ENCODE results near the gene SYPL1. TPM values are rescaled to one million over a fixed set of nuclear protein-coding genes. Genes with fewer than 3 reads are reported as not detected.

The SYPL1 gene
- total and polyA plus RNA-seq, 12 donors, result 25.0 to 107 (median 80.7) TPM

- peak; percentile 91 to 98 (median 97) for DNase-seq
- 17 to 27% (median 19%) methylated on average over 7 to 14 of the region's 14 CpGs for WGBS, 4 donors
- Histone ChIP-seq H3K4me3 (peak overlapping the region in 2 of 4 donors; percentile 9 to 43), H3K27ac (peak overlapping the region; percentile 82 to 93 (median 89)), H3K9me3 (replicated peaks in 1 of 3) (no peaks in the 10 kb centered on the region), H3K4me1 (replicated peaks in 1 of 2) (peaks cover 20 to 22% of the 10 kb centered on the region in 2 donors), H3K36me3 (replicated peaks in 1 of 2) (no peaks in the 10 kb centered on the region), H3K27me3 (no peaks in the 10 kb centered on the region)
- intact Hi-C loops (cut with DNase I), result loop anchor here in 1 of 2 donors (5.0 kb wide), 1 partner anchor 47 kb away; the partner anchor contains the start of gene SYPL1
- TF ChIP-seq CTCF (IDR thresholded peaks at IDR 0.05) (peak in 2 of 6 experiments; percentile 4 to 34), POLR2A (IDR thresholded peaks at IDR 0.05) (peak in 1 of 2 donors; percentile 72)
Observed at GRCh38 chr7:106064771-106065574, 47.1 kb downstream of the SYPL1 start.

GRCh38 chr7:106064316-106064715 lies 47.8 kb downstream of the SYPL1 start:
- H3K27ac ChIP-seq, result peak overlapping the region; percentile 44 to 93 (median 89)
- no peak overlapping the region for H3K4me3 ChIP-seq
- peak in 1 of 7 donors; percentile 48 for DNase-seq
- H3K27me3 ChIP-seq, result no peaks in the 10 kb centered on the region
- H3K4me1 ChIP-seq (replicated peaks in 1 of 2), result peaks cover 18 to 22% of the 10 kb centered on the region in 2 donors
- H3K9me3 ChIP-seq (replicated peaks in 1 of 3), result no peaks in the 10 kb centered on the region
- H3K36me3 ChIP-seq (replicated peaks in 1 of 2), result no peaks in the 10 kb centered on the region
- intact Hi-C loops (cut with DNase I), result no loop called here
- WGBS, 4 donors, result 44 to 78% (median 70%) methylated on average over 4 to 8 of the region's 8 CpGs
- no peak for TF ChIP-seq CTCF (IDR thresholded peaks at IDR 0.05)
- no peak for TF ChIP-seq POLR2A (IDR thresholded peaks at IDR 0.05)

- TF ChIP-seq CTCF (IDR thresholded peaks at IDR 0.05), result no peak
- no peak for TF ChIP-seq POLR2A (IDR thresholded peaks at IDR 0.05)
- intact Hi-C loops (cut with DNase I), result no loop called here
- Histone ChIP-seq H3K27me3 (no peaks in the 10 kb centered on the region), H3K4me1 (replicated peaks in 1 of 2) (peaks cover 18 to 22% of the 10 kb centered on the region in 2 donors), H3K4me3 (no peak overlapping the region), H3K36me3 (replicated peaks in 1 of 2) (no peaks in the 10 kb centered on the region), H3K9me3 (replicated peaks in 1 of 3) (no peaks in the 10 kb centered on the region), H3K27ac (no peak overlapping the region)
- DNase-seq, result peak in 1 of 7 donors; percentile 18
- 79 to 92% (median 87%) methylated on average over 2 of the region's 2 CpGs for WGBS, 4 donors
Observed at GRCh38 chr7:106063692-106064091, 48.4 kb downstream of the SYPL1 start.

- WGBS, 4 donors, result 80 to 93% (median 87%) methylated on average over 6 of the region's 6 CpGs
- H3K4me1 ChIP-seq (replicated peaks in 1 of 2), result peaks cover 18 to 22% of the 10 kb centered on the region in 2 donors
- intact Hi-C loops (cut with DNase I), result no loop called here
- H3K36me3 ChIP-seq (replicated peaks in 1 of 2), result no peaks in the 10 kb centered on the region
- peak in 2 of 7 donors; percentile 10 to 31 for DNase-seq
- TF ChIP-seq CTCF (IDR thresholded peaks at IDR 0.05), result no peak
- TF ChIP-seq POLR2A (IDR thresholded peaks at IDR 0.05), result no peak
- H3K4me3 ChIP-seq, result no peak overlapping the region
- no peaks in the 10 kb centered on the region for H3K9me3 ChIP-seq (replicated peaks in 1 of 3)
- H3K27me3 ChIP-seq, result no peaks in the 10 kb centered on the region
- no peak overlapping the region for H3K27ac ChIP-seq
Observed at GRCh38 chr7:106063024-106063423, 49.1 kb downstream of the SYPL1 start.
